ENCODE results near the gene DNASE2B. TPM values are rescaled to one million over a fixed set of nuclear protein-coding genes. Genes with fewer than 3 reads are reported as not detected.

DNASE2B gene
- total and polyA plus RNA-seq, 3 donors from 2014 or later, result 0.25 to 1.3 (median 0.31) TPM

DNA sequence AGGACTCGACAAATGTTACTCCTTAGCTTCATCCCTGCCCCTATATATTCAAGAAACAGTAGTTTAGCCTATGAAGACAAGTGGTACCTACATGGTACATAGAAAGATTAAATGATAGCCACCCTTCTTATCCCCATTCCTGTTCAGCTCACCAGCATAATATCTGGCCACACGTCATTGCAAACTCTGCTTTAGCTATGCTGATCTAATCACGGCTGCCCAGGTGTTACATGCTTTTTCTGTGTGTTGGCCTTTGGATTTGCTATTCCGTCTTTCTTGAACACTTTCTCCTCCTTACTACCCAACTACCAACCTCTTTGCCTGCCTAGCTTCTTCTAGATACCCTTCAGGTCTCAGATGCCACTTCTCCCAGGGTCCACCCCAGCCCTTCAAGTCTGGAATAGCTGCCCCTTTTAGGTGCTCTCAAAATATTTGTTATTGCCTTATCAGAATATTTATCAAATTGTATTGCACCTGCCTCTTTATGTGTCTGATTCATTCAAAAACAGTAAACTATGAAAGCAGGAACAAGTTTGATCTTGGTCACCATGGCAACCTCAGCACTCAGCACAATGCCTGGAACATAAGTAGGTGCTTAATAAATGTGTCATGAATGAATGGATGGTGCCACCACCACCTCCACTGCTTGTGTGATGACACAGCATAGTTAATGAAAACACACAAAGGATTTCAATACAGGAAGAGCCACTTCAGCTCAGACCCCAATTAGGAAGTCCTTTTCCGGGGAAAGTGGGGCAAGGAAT, 11.4 kb upstream of the DNASE2B start:
- Histone ChIP-seq H3K4me3 (no peak overlapping the region), H3K27ac (no peak overlapping the region), H3K9me3 (no peaks in the 10 kb centered on the region), H3K36me3 (ENCODE audit: low read depth, missing control alignments) (no peaks in the 10 kb centered on the region), H3K4me1 (no peaks in the 10 kb centered on the region), H3K27me3 (no peaks in the 10 kb centered on the region)
- intact Hi-C loops (cut with DNase I; ENCODE audit: low total_unique reads), result no loop called here
- TF ChIP-seq, protein P1, sequence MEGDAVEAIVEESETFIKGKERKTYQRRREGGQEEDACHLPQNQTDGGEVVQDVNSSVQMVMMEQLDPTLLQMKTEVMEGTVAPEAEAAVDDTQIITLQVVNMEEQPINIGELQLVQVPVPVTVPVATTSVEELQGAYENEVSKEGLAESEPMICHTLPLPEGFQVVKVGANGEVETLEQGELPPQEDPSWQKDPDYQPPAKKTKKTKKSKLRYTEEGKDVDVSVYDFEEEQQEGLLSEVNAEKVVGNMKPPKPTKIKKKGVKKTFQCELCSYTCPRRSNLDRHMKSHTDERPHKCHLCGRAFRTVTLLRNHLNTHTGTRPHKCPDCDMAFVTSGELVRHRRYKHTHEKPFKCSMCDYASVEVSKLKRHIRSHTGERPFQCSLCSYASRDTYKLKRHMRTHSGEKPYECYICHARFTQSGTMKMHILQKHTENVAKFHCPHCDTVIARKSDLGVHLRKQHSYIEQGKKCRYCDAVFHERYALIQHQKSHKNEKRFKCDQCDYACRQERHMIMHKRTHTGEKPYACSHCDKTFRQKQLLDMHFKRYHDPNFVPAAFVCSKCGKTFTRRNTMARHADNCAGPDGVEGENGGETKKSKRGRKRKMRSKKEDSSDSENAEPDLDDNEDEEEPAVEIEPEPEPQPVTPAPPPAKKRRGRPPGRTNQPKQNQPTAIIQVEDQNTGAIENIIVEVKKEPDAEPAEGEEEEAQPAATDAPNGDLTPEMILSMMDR (IDR thresholded peaks at IDR 0.05), result no peak
- TF ChIP-seq POLR2A (IDR thresholded peaks at IDR 0.05), result no peak
- no peak for DNase-seq
- 87 to 92% methylated on average over 5 of the region's 5 CpGs for WGBS, 2 donors

DNA sequence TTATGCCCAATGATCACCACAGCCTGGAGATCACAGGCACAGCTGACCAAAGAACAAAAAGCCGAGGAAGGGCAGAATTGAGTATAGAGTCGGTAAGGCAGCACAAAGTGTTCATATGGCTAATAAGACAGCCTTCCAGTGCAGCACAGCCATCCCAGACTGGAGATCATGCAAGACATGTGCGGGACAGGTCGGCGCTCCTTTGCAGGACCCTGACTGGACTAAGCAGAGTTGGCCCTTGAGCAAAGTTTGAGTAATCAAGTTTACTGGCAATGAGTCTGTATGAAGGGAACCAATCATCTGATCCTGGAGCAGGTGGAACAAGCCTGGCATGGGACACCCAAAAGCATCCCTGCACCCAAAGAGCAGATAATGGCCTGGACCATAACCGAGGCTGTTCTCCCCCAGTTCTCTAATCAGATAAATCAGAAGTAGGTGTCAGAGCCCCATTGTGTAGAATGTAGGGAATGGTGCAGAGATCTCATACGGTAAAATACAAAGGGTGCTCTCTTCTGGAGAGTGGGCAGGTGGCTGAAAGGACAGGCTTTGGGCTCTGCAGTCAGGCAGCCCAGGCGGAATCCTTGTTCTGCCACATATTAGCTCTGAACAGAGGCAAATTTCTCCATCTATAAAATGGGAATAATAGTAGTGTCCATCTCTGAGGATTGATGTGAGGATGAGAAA, 10.7 kb upstream of the DNASE2B start:
- Histone ChIP-seq H3K4me1 (no peaks in the 10 kb centered on the region), H3K27me3 (no peaks in the 10 kb centered on the region), H3K36me3 (ENCODE audit: low read depth, missing control alignments) (no peaks in the 10 kb centered on the region), H3K4me3 (no peak overlapping the region), H3K9me3 (no peaks in the 10 kb centered on the region), H3K27ac (no peak overlapping the region)
- intact Hi-C loops (cut with DNase I; ENCODE audit: low total_unique reads), result no loop called here
- WGBS, 2 donors, result 77 to 86% methylated on average over 8 of the region's 8 CpGs
- no peak for DNase-seq
- TF ChIP-seq, protein P1 (IDR thresholded peaks at IDR 0.05), result no peak
- TF ChIP-seq POLR2A (IDR thresholded peaks at IDR 0.05), result no peak

DNA sequence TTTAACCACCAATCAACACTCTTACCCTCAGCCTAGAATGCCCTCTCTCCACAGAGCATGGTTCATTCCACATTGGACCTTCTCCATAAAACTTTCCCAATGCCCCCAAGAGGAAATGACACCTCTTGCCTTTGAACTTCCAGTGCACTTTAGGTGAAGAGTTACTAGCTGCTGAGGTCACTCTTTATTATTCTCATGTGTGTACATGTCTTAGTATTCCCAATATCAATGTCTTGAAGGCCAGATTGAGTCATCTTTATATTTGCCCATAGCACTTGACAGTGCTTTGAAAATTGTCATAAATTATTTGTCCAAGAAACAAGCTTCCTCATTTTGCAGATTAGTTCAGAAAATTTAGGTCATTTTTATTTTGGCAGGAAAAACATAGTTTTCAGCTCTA, 8.1 kb upstream of the DNASE2B start:
- intact Hi-C loops (cut with DNase I; ENCODE audit: low total_unique reads), result no loop called here
- Histone ChIP-seq H3K27ac (no peak overlapping the region), H3K36me3 (ENCODE audit: low read depth, missing control alignments) (no peaks in the 10 kb centered on the region), H3K4me1 (no peaks in the 10 kb centered on the region), H3K4me3 (no peak overlapping the region), H3K27me3 (no peaks in the 10 kb centered on the region), H3K9me3 (no peaks in the 10 kb centered on the region)
- TF ChIP-seq, protein P1 (IDR thresholded peaks at IDR 0.05), result no peak
- TF ChIP-seq POLR2A (IDR thresholded peaks at IDR 0.05), result no peak
- no peak for DNase-seq

DNA sequence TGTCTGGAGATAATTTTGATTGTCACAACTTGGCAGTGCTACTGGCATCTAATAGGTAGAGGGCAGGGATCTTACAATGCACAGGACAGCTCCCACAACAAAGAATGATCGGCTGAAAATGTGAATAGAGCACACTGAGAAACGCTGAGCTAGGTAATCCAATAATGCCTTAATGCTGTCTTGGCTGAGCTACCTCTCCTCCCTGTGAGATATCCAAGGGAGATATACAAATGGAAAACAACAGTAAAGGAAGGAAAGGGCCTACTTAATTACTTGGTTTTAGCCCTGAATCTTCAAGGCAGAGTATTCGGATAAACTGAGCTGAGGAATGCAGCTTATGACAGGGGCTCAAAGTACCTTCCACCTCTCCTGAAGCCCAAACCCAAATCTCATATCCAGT, 2.9 kb downstream of the DNASE2B start:
- Histone ChIP-seq H3K27me3 (no peaks in the 10 kb centered on the region), H3K36me3 (ENCODE audit: low read depth, missing control alignments) (no peaks in the 10 kb centered on the region), H3K4me1 (no peaks in the 10 kb centered on the region), H3K4me3 (no peak overlapping the region), H3K9me3 (no peaks in the 10 kb centered on the region), H3K27ac (no peak overlapping the region)
- no peak for DNase-seq
- intact Hi-C loops (cut with DNase I; ENCODE audit: low total_unique reads), result no loop called here
- TF ChIP-seq, protein P1 (IDR thresholded peaks at IDR 0.05), result no peak
- no peak for TF ChIP-seq POLR2A (IDR thresholded peaks at IDR 0.05)
- 60 to 68% methylated on average over 3 of the region's 3 CpGs for WGBS, 2 donors
